Vagina (tissue), 2 donors: ENCODE measurements around the gene ABCA2.

Experiments used
- CTCF ChIP-seq, 3 experiments: fragments of 450-650 bp in 2 of 3; fragments of 200-600 bp in 1 of 3; sonication (generic) in 1 of 3; IDR thresholded peaks; one replicate each; pipeline ENCODE4 v1.5.1; 2017 to 2019; ENCODE audit warnings: antibody characterized with exemption in 3 of 3, mild to moderate bottlenecking in 2 of 3, moderate library complexity in 2 of 3
- POLR2A ChIP-seq, 2 donors: fragments of 450-650 bp; IDR thresholded peaks; one replicate each; pipeline ENCODE4 v1.6.1; 2017; ENCODE audit warnings: antibody characterized with exemption in 2 of 2, mild to moderate bottlenecking in 2 of 2, moderate library complexity in 2 of 2

- TF ChIP-seq POLR2A (IDR thresholded peaks at IDR 0.05) (no peak), CTCF (IDR thresholded peaks at IDR 0.05) (no peak)
Measured at GRCh38 chr9:136960938-136961275, 67.1 kb downstream of the ABCA2 start.
